CD8-positive, alpha-beta memory T cell (primary cell): Measurements from ENCODE around the gene INO80B. TPM values are rescaled to one million over a fixed set of nuclear protein-coding genes. Genes with fewer than 3 reads are reported as not detected.
A peak's percentile ranks its signal among the peaks of the same experiment; 100 is the strongest.

Source experiments
- CTCF ChIA-PET: fragments of 350-600 bp; sonication (Branson Sonifier 250); formaldehyde crosslinking; loops from one replicate; lab custom pipeline; 2021; ENCODE audit warnings: antibody characterized with exemption; lab: Charles Lee
- POLR2A ChIA-PET: fragments of 350-600 bp; sonication (Branson Sonifier 250); formaldehyde crosslinking; loops from one replicate; lab custom pipeline; 2021; ENCODE audit warnings: antibody characterized with exemption; lab: Charles Lee
- DNase-seq, 5 donors: peaks; one replicate each; pipeline versions ENCODE4 v3.0.0 to v3.0.0-alpha.2; 2020 to 2022; ENCODE audit warnings: mixed read lengths in 1 of 5
- H3K27ac ChIP-seq: one replicate; pipeline ENCODE4 v1.7.0; 2013; ENCODE audit warnings: low read depth, mild to moderate bottlenecking, low read length, moderate library complexity
- H3K27me3 ChIP-seq: 2 replicates; pipeline ENCODE4 v1.7.0; 2013; ENCODE audit warnings: low read length, mild to moderate bottlenecking; ENCODE audit not compliant: insufficient read depth, poor library complexity, severe bottlenecking
- H3K36me3 ChIP-seq: 2 replicates; pipeline ENCODE4 v1.7.0; 2013; ENCODE audit warnings: mild to moderate bottlenecking, low read length, moderate library complexity; ENCODE audit not compliant: insufficient read depth
- H3K4me1 ChIP-seq: 2 replicates; pipeline ENCODE4 v1.7.0; 2013; ENCODE audit warnings: mild to moderate bottlenecking, low read length, moderate library complexity; ENCODE audit not compliant: insufficient read depth
- H3K4me3 ChIP-seq: 2 replicates; pipeline ENCODE4 v1.7.0; 2013; ENCODE audit warnings: mild to moderate bottlenecking, low read length
- H3K9me3 ChIP-seq: 2 replicates; pipeline ENCODE4 v1.7.0; 2013; ENCODE audit warnings: mild to moderate bottlenecking, low read length
- H3K27ac Mint-ChIP-seq, 8 donors: one replicate each; pipeline ENCODE4 v1.8.0; 2020 to 2021; ENCODE audit warnings: mixed read lengths in 8 of 8, mild to moderate bottlenecking in 6 of 8, inconsistent platforms in 3 of 8, moderate library complexity in 3 of 8
- H3K27me3 Mint-ChIP-seq, 2 donors: one replicate each; pipeline ENCODE4 v1.8.0; 2020 to 2021; ENCODE audit warnings: mixed read lengths in 2 of 2, mild to moderate bottlenecking in 1 of 2, moderate library complexity in 1 of 2
- H3K36me3 Mint-ChIP-seq, 3 donors: one replicate each; pipeline ENCODE4 v1.8.0; 2020 to 2021; ENCODE audit warnings: mixed read lengths in 3 of 3, inconsistent platforms in 1 of 3, mild to moderate bottlenecking in 1 of 3
- H3K4me1 Mint-ChIP-seq, 3 donors: one replicate each; pipeline ENCODE4 v1.8.0; 2020 to 2021; ENCODE audit warnings: mixed read lengths in 3 of 3, inconsistent platforms in 1 of 3, mild to moderate bottlenecking in 1 of 3
- H3K4me3 Mint-ChIP-seq, 7 donors: one replicate each; pipeline ENCODE4 v1.8.0; 2020 to 2021; ENCODE audit warnings: mixed read lengths in 7 of 7, mild to moderate bottlenecking in 6 of 7, moderate library complexity in 4 of 7, inconsistent platforms in 2 of 7
- H3K9me3 Mint-ChIP-seq, 5 donors: one replicate each; pipeline ENCODE4 v1.8.0; 2020 to 2022; ENCODE audit warnings: mixed read lengths in 5 of 5, mild to moderate bottlenecking in 3 of 5, moderate library complexity in 2 of 5, inconsistent platforms in 1 of 5
- polyA plus RNA-seq: library from polyadenylated mRNA; unstranded; fragments of 300-500 nt; fragmentation: Illumina TruSeq; gene quantifications from one replicate; pipeline ENCODE4 v1.2.3, GENCODE V29; 2021
- total RNA-seq, 2 experiments: library from RNA; stranded (reverse); gene quantifications; one replicate each; pipeline ENCODE4 v1.2.3, GENCODE V29; 2021

Gene INO80B
- total and polyA plus RNA-seq, 3 experiments from 2014 or later, result 7.6 to 44.3 (median 44.1) TPM

GRCh38 chr2:74415762-74416395 is 39.0 kb upstream of the INO80B start:
- POLR2A ChIA-PET, result no interaction called here
- H3K4me3 ChIP-seq, result peak overlapping the region; percentile 21
- H3K4me1 Mint-ChIP-seq, result peaks cover 1 to 25% (median 9%) of the 10 kb centered on the region in 3 donors
- no peaks in the 10 kb centered on the region for H3K36me3 ChIP-seq
- peaks cover 0 to 2% (median 0%) of the 10 kb centered on the region in 3 donors for H3K36me3 Mint-ChIP-seq
- H3K9me3 Mint-ChIP-seq, result no peaks in the 10 kb centered on the region
- peaks cover 15% of the 10 kb centered on the region for H3K4me1 ChIP-seq
- no peak for DNase-seq
- H3K9me3 ChIP-seq, result no peaks in the 10 kb centered on the region
- H3K27me3 ChIP-seq, result peaks cover 6% of the 10 kb centered on the region
- peaks cover 18 to 20% of the 10 kb centered on the region in 2 donors for H3K27me3 Mint-ChIP-seq
- CTCF ChIA-PET, result interaction anchor here (1.3 kb wide), 1 partner anchor 25 kb away, joined by 4 read pairs; no protein-coding TSS in a partner anchor
- peak overlapping the region in 2 of 8 donors; percentile 9 to 46 for H3K27ac Mint-ChIP-seq
- peak overlapping the region in 3 of 7 donors; percentile 47 to 76 (median 56) for H3K4me3 Mint-ChIP-seq
- no peak overlapping the region for H3K27ac ChIP-seq

- H3K4me3 Mint-ChIP-seq, result peak overlapping the region in 1 of 7 donors; percentile 76
- peaks cover 12 to 19% of the 10 kb centered on the region in 2 donors for H3K27me3 Mint-ChIP-seq
- peaks cover 19% of the 10 kb centered on the region for H3K4me1 ChIP-seq
- ChIA-PET CTCF (no interaction called here), POLR2A (no interaction called here)
- no peak overlapping the region for H3K4me3 ChIP-seq
- H3K9me3 Mint-ChIP-seq, result no peaks in the 10 kb centered on the region
- peaks cover 6% of the 10 kb centered on the region for H3K27me3 ChIP-seq
- peaks cover 6 to 31% (median 14%) of the 10 kb centered on the region in 3 donors for H3K4me1 Mint-ChIP-seq
- peak overlapping the region in 2 of 8 donors; percentile 53 to 70 for H3K27ac Mint-ChIP-seq
- H3K27ac ChIP-seq, result no peak overlapping the region
- DNase-seq, result no peak
- H3K36me3 Mint-ChIP-seq, result peaks cover 0 to 4% (median 2%) of the 10 kb centered on the region in 3 donors
- H3K9me3 ChIP-seq, result no peaks in the 10 kb centered on the region
- no peaks in the 10 kb centered on the region for H3K36me3 ChIP-seq
Measured at GRCh38 chr2:74416778-74417177, 38.1 kb upstream of the INO80B start.

- H3K27me3 ChIP-seq, result peaks cover 6% of the 10 kb centered on the region
- Mint-ChIP-seq H3K4me3 (peak overlapping the region in 1 of 7 donors; percentile 25), H3K27ac (peak overlapping the region in 2 of 8 donors; percentile 53 to 70), H3K9me3 (no peaks in the 10 kb centered on the region), H3K4me1 (peaks cover 6 to 33% (median 14%) of the 10 kb centered on the region in 3 donors), H3K27me3 (peaks cover 12 to 18% of the 10 kb centered on the region in 2 donors), H3K36me3 (peaks cover 0 to 6% (median 2%) of the 10 kb centered on the region in 3 donors)
- no peaks in the 10 kb centered on the region for H3K36me3 ChIP-seq
- ChIA-PET POLR2A (no interaction called here), CTCF (no interaction called here)
- no peak overlapping the region for H3K4me3 ChIP-seq
- H3K9me3 ChIP-seq, result no peaks in the 10 kb centered on the region
- no peak overlapping the region for H3K27ac ChIP-seq
- no peak for DNase-seq
- H3K4me1 ChIP-seq, result peaks cover 21% of the 10 kb centered on the region
Measured at GRCh38 chr2:74417197-74417596, 37.7 kb upstream of the INO80B start.

GRCh38 chr2:74417763-74418162 is 37.1 kb upstream of the INO80B start:
- no peak overlapping the region for H3K27ac Mint-ChIP-seq
- no peak overlapping the region for H3K4me3 ChIP-seq
- H3K4me1 Mint-ChIP-seq, result peaks cover 9 to 36% (median 16%) of the 10 kb centered on the region in 3 donors
- H3K4me1 ChIP-seq, result peaks cover 23% of the 10 kb centered on the region
- peaks cover 7 to 16% of the 10 kb centered on the region in 2 donors for H3K27me3 Mint-ChIP-seq
- H3K36me3 ChIP-seq, result no peaks in the 10 kb centered on the region
- no peak overlapping the region for H3K4me3 Mint-ChIP-seq
- H3K9me3 ChIP-seq, result no peaks in the 10 kb centered on the region
- CTCF ChIA-PET, result interaction anchor here (1.1 kb wide), 1 partner anchor 63 kb away, joined by 3 read pairs; no protein-coding TSS in a partner anchor
- peaks cover 0 to 7% (median 2%) of the 10 kb centered on the region in 3 donors for H3K36me3 Mint-ChIP-seq
- H3K27ac ChIP-seq, result no peak overlapping the region
- peaks cover 6% of the 10 kb centered on the region for H3K27me3 ChIP-seq
- H3K9me3 Mint-ChIP-seq, result no peaks in the 10 kb centered on the region
- no peak for DNase-seq
- POLR2A ChIA-PET, result no interaction called here

- Mint-ChIP-seq H3K36me3 (peaks cover 0 to 9% (median under 1%) of the 10 kb centered on the region in 3 donors), H3K27me3 (peaks cover 4 to 13% of the 10 kb centered on the region in 2 donors), H3K4me3 (no peak overlapping the region), H3K4me1 (peaks cover 13 to 39% (median 18%) of the 10 kb centered on the region in 3 donors), H3K9me3 (no peaks in the 10 kb centered on the region), H3K27ac (no peak overlapping the region)
- Histone ChIP-seq H3K4me3 (no peak overlapping the region), H3K27ac (no peak overlapping the region), H3K9me3 (no peaks in the 10 kb centered on the region), H3K27me3 (peaks cover 6% of the 10 kb centered on the region), H3K4me1 (peaks cover 23% of the 10 kb centered on the region), H3K36me3 (no peaks in the 10 kb centered on the region)
- DNase-seq, result no peak
- ChIA-PET CTCF (interaction anchor here (1.1 to 1.5 kb wide), 3 partner anchors 17 to 62 kb away, joined by 3 read pairs; no protein-coding TSS in a partner anchor), POLR2A (interaction anchor here (1.0 kb wide), 1 partner anchor 40 kb away, joined by 3 read pairs; the partner anchor contains the start of gene WBP1)
Measured at GRCh38 chr2:74418312-74418711, 36.6 kb upstream of the INO80B start.

- H3K4me1 ChIP-seq, result peaks cover 23% of the 10 kb centered on the region
- no peaks in the 10 kb centered on the region for H3K9me3 Mint-ChIP-seq
- peaks cover 13 to 39% (median 19%) of the 10 kb centered on the region in 3 donors for H3K4me1 Mint-ChIP-seq
- peaks cover 0 to 10% of the 10 kb centered on the region in 2 donors for H3K27me3 Mint-ChIP-seq
- H3K9me3 ChIP-seq, result no peaks in the 10 kb centered on the region
- H3K27ac ChIP-seq, result no peak overlapping the region
- DNase-seq, result no peak
- POLR2A ChIA-PET, result interaction anchor here (1.0 kb wide), 1 partner anchor 39 kb away, joined by 3 read pairs; the partner anchor contains the start of gene WBP1
- H3K36me3 ChIP-seq, result no peaks in the 10 kb centered on the region
- peaks cover 6% of the 10 kb centered on the region for H3K27me3 ChIP-seq
- H3K36me3 Mint-ChIP-seq, result peaks cover 0 to 9% (median 0%) of the 10 kb centered on the region in 3 donors
- H3K27ac Mint-ChIP-seq, result peak overlapping the region in 2 of 8 donors; percentile 82 to 88
- CTCF ChIA-PET, result interaction anchor here (1.2 to 1.5 kb wide), 2 partner anchors 18 to 28 kb away, joined by 3 read pairs; no protein-coding TSS in a partner anchor
- no peak overlapping the region for H3K4me3 ChIP-seq
- no peak overlapping the region for H3K4me3 Mint-ChIP-seq
Measured at GRCh38 chr2:74419345-74419744, 35.5 kb upstream of the INO80B start.

GRCh38 chr2:74420006-74420405 is 34.9 kb upstream of the INO80B start:
- Mint-ChIP-seq H3K4me3 (peak overlapping the region; percentile 20 to 72 (median 43)), H3K36me3 (peaks cover 0 to 14% (median 0%) of the 10 kb centered on the region in 3 donors), H3K4me1 (peaks cover 13 to 39% (median 19%) of the 10 kb centered on the region in 3 donors), H3K27me3 (peaks cover 0 to 10% of the 10 kb centered on the region in 2 donors), H3K9me3 (no peaks in the 10 kb centered on the region), H3K27ac (peak overlapping the region; percentile 61 to 88 (median 83))
- ChIA-PET CTCF (interaction anchor here (1.5 to 3.8 kb wide), 2 partner anchors 19 to 29 kb away, joined by 3 to 20 read pairs; no protein-coding TSS in a partner anchor), POLR2A (no interaction called here)
- H3K27me3 ChIP-seq, result peaks cover 5% of the 10 kb centered on the region
- no peaks in the 10 kb centered on the region for H3K9me3 ChIP-seq
- H3K4me1 ChIP-seq, result peaks cover 23% of the 10 kb centered on the region
- no peak overlapping the region for H3K27ac ChIP-seq
- no peak overlapping the region for H3K4me3 ChIP-seq
- peak in 1 of 5 donors; percentile 38 for DNase-seq
- no peaks in the 10 kb centered on the region for H3K36me3 ChIP-seq
